HepG2 (cell line): ENCODE data around the gene SSNA1. TPM values are rescaled to one million over a fixed set of nuclear protein-coding genes. Genes with fewer than 3 reads are reported as not detected.

ENCODE experiments used
- AKAP8 ChIP-seq: sonication (generic); formaldehyde crosslinking; IDR thresholded peaks from 2 replicates; pipeline ENCODE4 v1.5.1; 2020; ENCODE audit warnings: mild to moderate bottlenecking, missing genetic modification reagents
- ARNT ChIP-seq: fragments of 450-650 bp; IDR thresholded peaks from 2 replicates; pipeline ENCODE4 v1.6.1; 2017
- ATF7-NPFF ChIP-seq: sonication (generic); formaldehyde crosslinking; IDR thresholded peaks from 2 replicates; pipeline ENCODE4 v1.8.1; 2023; ENCODE audit warnings: mild to moderate bottlenecking, low read depth, missing genetic modification reagents, moderate library complexity
- CBX1 ChIP-seq: IDR thresholded peaks from one replicate; pipeline ENCODE4 v1.6.1; 2016; ENCODE audit warnings: antibody characterized with exemption, low read depth
- FOSL2 ChIP-seq: sonication (generic); formaldehyde crosslinking; IDR thresholded peaks from 2 replicates; pipeline ENCODE4 v1.4.0; 2020; ENCODE audit warnings: missing genetic modification reagents
- GMEB2 ChIP-seq: IDR thresholded peaks from 2 replicates; pipeline ENCODE4 v1.6.1; 2016; ENCODE audit warnings: missing biosample characterization, missing genetic modification reagents, low read depth
- MXI1 ChIP-seq: IDR thresholded peaks from 3 replicates; pipeline ENCODE4 v1.6.1; 2012; ENCODE audit warnings: low read depth, low read length, inconsistent platforms, borderline replicate concordance
- NPAS2 ChIP-seq: sonication (generic); formaldehyde crosslinking; IDR thresholded peaks from 2 replicates; pipeline ENCODE4 v1.8.0; 2022; ENCODE audit warnings: mild to moderate bottlenecking, missing genetic modification reagents, borderline replicate concordance
- NR0B2 ChIP-seq: sonication (generic); formaldehyde crosslinking; IDR thresholded peaks from 2 replicates; pipeline ENCODE4 v1.4.0; 2020; ENCODE audit warnings: mild to moderate bottlenecking, missing genetic modification reagents
- PAX8 ChIP-seq: sonication (generic); formaldehyde crosslinking; IDR thresholded peaks from 2 replicates; pipeline ENCODE4 v1.8.0; 2022; ENCODE audit warnings: mild to moderate bottlenecking, missing genetic modification reagents, borderline replicate concordance
- PLRG1 ChIP-seq: fragments of 450-650 bp; conservative IDR thresholded peaks from 2 replicates; pipeline ENCODE4 v1.6.1; 2016
- RARA ChIP-seq: IDR thresholded peaks from 2 replicates; pipeline ENCODE4 v1.6.1; 2016; ENCODE audit warnings: missing genetic modification reagents, missing compliant biosample characterization
- TCF7L2 ChIP-seq: IDR thresholded peaks from 2 replicates; pipeline ENCODE4 v1.6.1; 2011; ENCODE audit warnings: mild to moderate bottlenecking, low read depth, low read length, moderate library complexity
- ZNF101 ChIP-seq: sonication (generic); formaldehyde crosslinking; IDR thresholded peaks from 2 replicates; pipeline ENCODE4 v1.4.0; 2020; ENCODE audit warnings: mild to moderate bottlenecking, low read depth, missing genetic modification reagents, borderline replicate concordance
- ZNF839 ChIP-seq: sonication (generic); formaldehyde crosslinking; IDR thresholded peaks from 2 replicates; pipeline ENCODE4 v1.4.0; 2020; ENCODE audit warnings: missing genetic modification reagents, mild to moderate bottlenecking, borderline replicate concordance
- ZSCAN29 ChIP-seq: sonication (generic); formaldehyde crosslinking; conservative IDR thresholded peaks from 2 replicates; pipeline ENCODE4 v1.4.0; 2020; ENCODE audit warnings: mild to moderate bottlenecking, missing genetic modification reagents
- polyA plus RNA-seq, 8 experiments: library from polyadenylated mRNA; depleted of rRNA in 3 of 8; stranded (reverse) in 7 of 8; unstranded in 1 of 8; fragments of >200 nt; fragmentation: Illumina TruSeq in 4 of 8; extraction: Trizol in 4 of 8; gene quantifications; 2 replicates each; pipeline versions ENCODE4 v1.2.1 to v1.2.3, GENCODE V29; 2011 to 2016; ENCODE audit warnings: low read depth in 4 of 8, missing spikeins in 1 of 8, mixed read lengths in 1 of 8; ENCODE audit not compliant: insufficient read depth in 1 of 8
- total RNA-seq, 5 experiments: library from RNA; depleted of rRNA; stranded (reverse); fragments of >200 nt; fragmentation: Illumina TruSeq; extraction: Trizol; gene quantifications; 2 replicates each; pipeline ENCODE4 v1.2.3, GENCODE V29; 2016; ENCODE audit warnings: low read depth in 1 of 5
- TF ChIP-seq, protein P1 (sequence below): sonication (generic); formaldehyde crosslinking; IDR thresholded peaks from 2 replicates; pipeline ENCODE4 v1.9.0; 2021; ENCODE audit warnings: missing genetic modification reagents, borderline replicate concordance
- TF ChIP-seq, protein P2 (sequence below): sonication (generic); formaldehyde crosslinking; IDR thresholded peaks from 2 replicates; pipeline ENCODE4 v1.4.0; 2020; ENCODE audit warnings: missing genetic modification reagents
- TF ChIP-seq, protein P3 (sequence below), 2 experiments: fragments of 450-650 bp in 1 of 2; sonication (generic) in 1 of 2; formaldehyde crosslinking; IDR thresholded peaks; 2 replicates each; pipeline versions ENCODE4 v1.5.0 to v1.8.0; 2020 to 2022; ENCODE audit warnings: mild to moderate bottlenecking in 1 of 2, missing genetic modification reagents in 1 of 2

Gene SSNA1
- total and polyA plus RNA-seq, 2 of the 13 experiments (the other 11 are each of a cell fraction or from before 2014, with no cell fraction given): 35.9 to 49.4 TPM

- TF ChIP-seq, protein P1, sequence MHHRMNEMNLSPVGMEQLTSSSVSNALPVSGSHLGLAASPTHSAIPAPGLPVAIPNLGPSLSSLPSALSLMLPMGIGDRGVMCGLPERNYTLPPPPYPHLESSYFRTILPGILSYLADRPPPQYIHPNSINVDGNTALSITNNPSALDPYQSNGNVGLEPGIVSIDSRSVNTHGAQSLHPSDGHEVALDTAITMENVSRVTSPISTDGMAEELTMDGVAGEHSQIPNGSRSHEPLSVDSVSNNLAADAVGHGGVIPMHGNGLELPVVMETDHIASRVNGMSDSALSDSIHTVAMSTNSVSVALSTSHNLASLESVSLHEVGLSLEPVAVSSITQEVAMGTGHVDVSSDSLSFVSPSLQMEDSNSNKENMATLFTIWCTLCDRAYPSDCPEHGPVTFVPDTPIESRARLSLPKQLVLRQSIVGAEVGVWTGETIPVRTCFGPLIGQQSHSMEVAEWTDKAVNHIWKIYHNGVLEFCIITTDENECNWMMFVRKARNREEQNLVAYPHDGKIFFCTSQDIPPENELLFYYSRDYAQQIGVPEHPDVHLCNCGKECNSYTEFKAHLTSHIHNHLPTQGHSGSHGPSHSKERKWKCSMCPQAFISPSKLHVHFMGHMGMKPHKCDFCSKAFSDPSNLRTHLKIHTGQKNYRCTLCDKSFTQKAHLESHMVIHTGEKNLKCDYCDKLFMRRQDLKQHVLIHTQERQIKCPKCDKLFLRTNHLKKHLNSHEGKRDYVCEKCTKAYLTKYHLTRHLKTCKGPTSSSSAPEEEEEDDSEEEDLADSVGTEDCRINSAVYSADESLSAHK (CRISPR knock-in tag): peak; percentile 75
- TF ChIP-seq CBX1 (peak; percentile 80), ATF7-NPFF (CRISPR knock-in tag) (peak; percentile 32; the same call in 1 of the 2 replicates), ARNT (no peak), RARA (CRISPR knock-in tag) (peak; percentile 69), PLRG1 (no peak), AKAP8 (CRISPR knock-in tag) (peak; percentile 88), NR0B2 (CRISPR knock-in tag) (peak; percentile 67; the same call in 1 of the 2 replicates), FOSL2 (peak; percentile 78), ZNF101 (CRISPR knock-in tag) (no peak), TCF7L2 (no peak), ZNF839 (CRISPR knock-in tag) (0 out of 2 replicates have a peak, but pooled peaks have one; percentile 29), ZSCAN29 (CRISPR knock-in tag) (no peak), MXI1 (peak; percentile 97), NPAS2 (CRISPR knock-in tag) (no peak), PAX8 (CRISPR knock-in tag) (no peak), GMEB2 (CRISPR knock-in tag) (peak; percentile 80)
- TF ChIP-seq, protein P2, sequence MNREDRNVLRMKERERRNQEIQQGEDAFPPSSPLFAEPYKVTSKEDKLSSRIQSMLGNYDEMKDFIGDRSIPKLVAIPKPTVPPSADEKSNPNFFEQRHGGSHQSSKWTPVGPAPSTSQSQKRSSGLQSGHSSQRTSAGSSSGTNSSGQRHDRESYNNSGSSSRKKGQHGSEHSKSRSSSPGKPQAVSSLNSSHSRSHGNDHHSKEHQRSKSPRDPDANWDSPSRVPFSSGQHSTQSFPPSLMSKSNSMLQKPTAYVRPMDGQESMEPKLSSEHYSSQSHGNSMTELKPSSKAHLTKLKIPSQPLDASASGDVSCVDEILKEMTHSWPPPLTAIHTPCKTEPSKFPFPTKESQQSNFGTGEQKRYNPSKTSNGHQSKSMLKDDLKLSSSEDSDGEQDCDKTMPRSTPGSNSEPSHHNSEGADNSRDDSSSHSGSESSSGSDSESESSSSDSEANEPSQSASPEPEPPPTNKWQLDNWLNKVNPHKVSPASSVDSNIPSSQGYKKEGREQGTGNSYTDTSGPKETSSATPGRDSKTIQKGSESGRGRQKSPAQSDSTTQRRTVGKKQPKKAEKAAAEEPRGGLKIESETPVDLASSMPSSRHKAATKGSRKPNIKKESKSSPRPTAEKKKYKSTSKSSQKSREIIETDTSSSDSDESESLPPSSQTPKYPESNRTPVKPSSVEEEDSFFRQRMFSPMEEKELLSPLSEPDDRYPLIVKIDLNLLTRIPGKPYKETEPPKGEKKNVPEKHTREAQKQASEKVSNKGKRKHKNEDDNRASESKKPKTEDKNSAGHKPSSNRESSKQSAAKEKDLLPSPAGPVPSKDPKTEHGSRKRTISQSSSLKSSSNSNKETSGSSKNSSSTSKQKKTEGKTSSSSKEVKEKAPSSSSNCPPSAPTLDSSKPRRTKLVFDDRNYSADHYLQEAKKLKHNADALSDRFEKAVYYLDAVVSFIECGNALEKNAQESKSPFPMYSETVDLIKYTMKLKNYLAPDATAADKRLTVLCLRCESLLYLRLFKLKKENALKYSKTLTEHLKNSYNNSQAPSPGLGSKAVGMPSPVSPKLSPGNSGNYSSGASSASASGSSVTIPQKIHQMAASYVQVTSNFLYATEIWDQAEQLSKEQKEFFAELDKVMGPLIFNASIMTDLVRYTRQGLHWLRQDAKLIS (CRISPR knock-in tag): no peak
- TF ChIP-seq, protein P3, sequence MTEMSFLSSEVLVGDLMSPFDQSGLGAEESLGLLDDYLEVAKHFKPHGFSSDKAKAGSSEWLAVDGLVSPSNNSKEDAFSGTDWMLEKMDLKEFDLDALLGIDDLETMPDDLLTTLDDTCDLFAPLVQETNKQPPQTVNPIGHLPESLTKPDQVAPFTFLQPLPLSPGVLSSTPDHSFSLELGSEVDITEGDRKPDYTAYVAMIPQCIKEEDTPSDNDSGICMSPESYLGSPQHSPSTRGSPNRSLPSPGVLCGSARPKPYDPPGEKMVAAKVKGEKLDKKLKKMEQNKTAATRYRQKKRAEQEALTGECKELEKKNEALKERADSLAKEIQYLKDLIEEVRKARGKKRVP (CRISPR knock-in tag; IDR thresholded peaks at IDR 0.05): 0 out of 4 replicates have a peak, but pooled peaks of 1 of the 2 experiments have one; percentile 5
Observed at GRCh38 chr9:137188490-137189296, at the start of gene SSNA1, which contains the start of gene ANAPC2 (continued).
